OCI-LY7 (cell line): ENCODE results near the gene ADCYAP1.

Experiments
- EZH2phosphoT487 ChIP-seq: fragments of 200-600 bp; sonication (generic); IDR thresholded peaks from 2 replicates; pipeline ENCODE4 v1.6.1; 2018; ENCODE audit warnings: low read depth, borderline replicate concordance, mild to moderate bottlenecking, mixed run types, antibody characterized with exemption, low read length, moderate library complexity, mixed read lengths
- TF ChIP-seq, protein P1 (sequence below): fragments of 200-600 bp; sonication (generic); conservative IDR thresholded peaks from 2 replicates; pipeline ENCODE4 v1.5.1; 2014; ENCODE audit warnings: mild to moderate bottlenecking, antibody characterized with exemption, low read length, moderate library complexity, mixed read lengths

DNA sequence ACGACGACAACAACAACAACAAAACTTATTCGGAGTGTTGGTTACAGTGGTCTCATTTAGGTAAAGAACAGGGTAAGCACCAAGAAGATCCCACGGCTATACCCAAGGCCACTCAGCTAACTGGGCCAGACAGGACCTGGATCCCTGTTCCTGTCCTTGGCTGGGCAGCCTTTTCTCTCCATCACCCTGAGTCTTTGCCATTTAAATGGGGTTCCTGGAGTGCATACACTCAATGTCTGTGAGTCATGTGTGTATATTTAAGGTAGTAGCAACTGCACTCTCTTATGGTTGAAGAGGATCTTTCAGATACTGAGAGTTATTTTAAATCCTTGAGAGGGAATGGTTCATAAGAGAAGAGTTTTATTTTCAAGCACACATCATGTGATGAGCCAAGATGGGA is 35.3 kb downstream of the ADCYAP1 start:
- TF ChIP-seq, protein P1, sequence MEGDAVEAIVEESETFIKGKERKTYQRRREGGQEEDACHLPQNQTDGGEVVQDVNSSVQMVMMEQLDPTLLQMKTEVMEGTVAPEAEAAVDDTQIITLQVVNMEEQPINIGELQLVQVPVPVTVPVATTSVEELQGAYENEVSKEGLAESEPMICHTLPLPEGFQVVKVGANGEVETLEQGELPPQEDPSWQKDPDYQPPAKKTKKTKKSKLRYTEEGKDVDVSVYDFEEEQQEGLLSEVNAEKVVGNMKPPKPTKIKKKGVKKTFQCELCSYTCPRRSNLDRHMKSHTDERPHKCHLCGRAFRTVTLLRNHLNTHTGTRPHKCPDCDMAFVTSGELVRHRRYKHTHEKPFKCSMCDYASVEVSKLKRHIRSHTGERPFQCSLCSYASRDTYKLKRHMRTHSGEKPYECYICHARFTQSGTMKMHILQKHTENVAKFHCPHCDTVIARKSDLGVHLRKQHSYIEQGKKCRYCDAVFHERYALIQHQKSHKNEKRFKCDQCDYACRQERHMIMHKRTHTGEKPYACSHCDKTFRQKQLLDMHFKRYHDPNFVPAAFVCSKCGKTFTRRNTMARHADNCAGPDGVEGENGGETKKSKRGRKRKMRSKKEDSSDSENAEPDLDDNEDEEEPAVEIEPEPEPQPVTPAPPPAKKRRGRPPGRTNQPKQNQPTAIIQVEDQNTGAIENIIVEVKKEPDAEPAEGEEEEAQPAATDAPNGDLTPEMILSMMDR: no peak
- no peak for TF ChIP-seq EZH2phosphoT487
